KOPT-K1 (cell line): ENCODE data around the gene PCDHA10.
"Not testable (repeated sequence)": the region's sequence is repeated elsewhere in the genome, so short reads cannot be mapped to it uniquely, and the experiment has no call there.

Experiments
- H3K27ac ChIP-seq: fragments of 200-600 bp; sonication (generic); 2 replicates; pipeline ENCODE4 v1.5.1; 2016; ENCODE audit warnings: antibody characterized with exemption, mild to moderate bottlenecking, low read depth, low read length; ENCODE audit not compliant: poor library complexity, severe bottlenecking
- H3K36me3 ChIP-seq: fragments of 200-600 bp; sonication (generic); 2 replicates; pipeline ENCODE4 v1.5.1; 2017; ENCODE audit warnings: antibody characterized with exemption, mild to moderate bottlenecking, low read length, moderate library complexity; ENCODE audit not compliant: insufficient read depth
- H3K9me3 ChIP-seq: fragments of 200-600 bp; sonication (generic); 2 replicates; pipeline ENCODE4 v1.5.1; 2017; ENCODE audit warnings: antibody characterized with exemption, low read length, mild to moderate bottlenecking; ENCODE audit not compliant: insufficient read depth, poor library complexity, severe bottlenecking

The PCDHA10 gene

DNA sequence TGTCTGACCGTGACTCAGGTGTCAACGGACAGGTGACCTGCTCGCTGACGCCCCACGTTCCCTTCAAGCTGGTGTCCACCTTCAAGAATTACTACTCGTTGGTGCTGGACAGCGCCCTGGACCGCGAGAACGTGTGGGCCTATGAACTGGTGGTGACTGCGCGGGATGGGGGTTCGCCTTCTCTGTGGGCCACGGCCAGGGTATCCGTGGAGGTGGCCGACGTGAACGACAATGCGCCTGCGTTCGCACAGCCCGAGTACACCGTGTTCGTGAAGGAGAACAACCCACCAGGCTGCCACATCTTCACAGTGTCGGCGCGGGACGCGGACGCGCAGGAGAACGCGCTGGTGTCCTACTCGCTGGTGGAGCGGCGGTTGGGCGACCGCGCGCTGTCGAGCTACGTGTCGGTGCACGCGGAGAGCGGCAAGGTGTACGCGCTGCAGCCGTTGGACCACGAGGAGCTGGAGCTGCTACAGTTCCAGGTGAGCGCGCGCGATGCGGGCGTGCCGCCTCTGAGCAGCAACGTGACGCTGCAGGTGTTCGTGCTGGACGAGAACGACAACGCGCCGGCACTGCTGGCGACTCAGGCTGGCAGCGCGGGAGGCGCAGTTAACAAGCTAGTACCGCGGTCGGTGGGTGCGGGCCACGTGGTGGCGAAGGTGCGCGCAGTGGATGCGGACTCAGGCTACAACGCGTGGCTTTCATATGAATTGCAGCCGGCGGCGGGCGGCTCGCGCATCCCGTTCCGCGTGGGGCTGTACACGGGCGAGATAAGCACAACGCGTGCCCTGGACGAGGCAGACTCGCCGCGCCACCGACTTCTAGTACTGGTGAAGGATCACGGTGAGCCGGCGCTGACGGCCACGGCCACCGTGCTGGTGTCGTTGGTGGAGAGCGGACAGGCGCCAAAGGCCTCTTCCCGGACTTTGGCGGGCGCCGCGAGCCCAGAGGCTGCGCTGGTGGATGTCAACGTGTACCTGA, 14.8 kb downstream of the PCDHA10 start:
- no peaks in the 10 kb centered on the region for H3K9me3 ChIP-seq

DNA sequence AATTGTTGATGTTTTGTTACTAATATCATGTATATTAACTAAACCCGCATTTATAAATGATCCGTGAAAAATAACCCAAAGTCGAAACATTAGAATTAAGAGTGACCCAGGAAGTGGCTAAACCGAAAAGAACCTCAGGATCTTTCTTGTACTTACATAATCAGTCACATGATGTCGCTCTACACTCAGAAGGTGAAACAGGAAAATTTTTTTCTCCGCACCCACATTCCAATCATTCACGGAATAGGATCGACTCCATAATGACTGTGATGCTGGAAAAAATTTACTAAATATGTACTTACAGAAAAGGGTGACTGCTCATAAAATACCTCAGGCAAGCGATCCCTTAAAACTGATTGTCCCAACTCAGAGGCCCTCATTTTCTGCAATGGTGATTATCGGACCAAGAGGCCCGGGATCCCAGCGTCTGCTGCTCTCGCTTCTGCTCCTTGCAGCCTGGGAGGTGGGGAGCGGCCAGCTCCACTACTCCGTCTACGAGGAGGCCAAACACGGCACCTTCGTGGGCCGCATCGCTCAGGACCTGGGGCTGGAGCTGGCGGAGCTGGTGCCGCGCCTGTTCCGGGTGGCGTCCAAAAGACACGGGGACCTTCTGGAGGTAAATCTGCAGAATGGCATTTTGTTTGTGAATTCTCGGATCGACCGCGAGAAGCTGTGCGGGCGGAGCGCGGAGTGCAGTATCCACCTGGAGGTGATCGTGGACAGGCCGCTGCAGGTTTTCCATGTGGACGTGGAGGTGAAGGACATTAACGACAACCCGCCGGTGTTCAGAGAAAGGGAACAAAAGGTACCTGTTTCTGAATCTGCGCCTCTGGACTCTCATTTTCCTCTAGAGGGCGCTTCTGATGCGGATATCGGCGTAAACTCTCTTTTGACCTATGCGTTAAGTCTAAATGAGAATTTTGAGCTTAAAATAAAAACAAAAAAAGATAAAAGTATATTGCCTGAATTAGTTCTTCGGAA, 19.7 kb downstream of the PCDHA10 start, which contains the start of gene PCDHA12:
TSS of gene PCDHA12 (plus strand) at position 224 of the 981 bp plus-strand sequence. CDS start at position 389, 165 bp downstream.
- Histone ChIP-seq H3K36me3 (no peaks in the 10 kb centered on the region), H3K9me3 (no peaks in the 10 kb centered on the region), H3K27ac (no peak within 1 kb of the TSS)

More for the DNA sequence above, 14.8 kb downstream of the PCDHA10 start:
- Histone ChIP-seq H3K27ac (no peak overlapping the region), H3K36me3 (no peaks in the 10 kb centered on the region)

DNA sequence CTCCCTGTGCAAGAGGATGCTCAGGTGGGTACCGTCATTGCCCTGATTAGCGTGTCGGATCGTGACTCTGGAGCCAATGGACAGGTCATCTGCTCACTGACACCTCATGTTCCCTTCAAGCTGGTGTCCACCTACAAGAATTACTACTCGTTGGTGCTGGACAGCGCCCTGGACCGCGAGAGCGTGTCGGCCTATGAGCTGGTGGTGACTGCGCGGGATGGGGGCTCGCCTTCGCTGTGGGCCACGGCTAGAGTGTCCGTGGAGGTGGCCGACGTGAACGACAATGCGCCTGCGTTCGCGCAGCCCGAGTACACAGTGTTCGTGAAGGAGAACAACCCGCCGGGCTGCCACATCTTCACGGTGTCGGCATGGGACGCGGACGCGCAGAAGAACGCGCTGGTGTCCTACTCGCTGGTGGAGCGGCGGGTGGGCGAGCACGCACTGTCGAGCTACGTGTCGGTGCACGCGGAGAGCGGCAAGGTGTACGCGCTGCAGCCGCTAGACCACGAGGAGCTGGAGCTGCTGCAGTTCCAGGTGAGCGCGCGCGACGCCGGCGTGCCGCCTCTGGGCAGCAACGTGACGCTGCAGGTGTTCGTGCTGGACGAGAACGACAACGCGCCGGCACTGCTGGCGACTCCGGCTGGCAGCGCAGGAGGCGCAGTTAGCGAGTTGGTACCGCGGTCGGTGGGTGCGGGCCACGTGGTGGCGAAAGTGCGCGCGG, 21.0 kb downstream of the PCDHA10 start:
- H3K36me3 ChIP-seq, H3K9me3 ChIP-seq, H3K27ac ChIP-seq: not testable (repeated sequence)

DNA sequence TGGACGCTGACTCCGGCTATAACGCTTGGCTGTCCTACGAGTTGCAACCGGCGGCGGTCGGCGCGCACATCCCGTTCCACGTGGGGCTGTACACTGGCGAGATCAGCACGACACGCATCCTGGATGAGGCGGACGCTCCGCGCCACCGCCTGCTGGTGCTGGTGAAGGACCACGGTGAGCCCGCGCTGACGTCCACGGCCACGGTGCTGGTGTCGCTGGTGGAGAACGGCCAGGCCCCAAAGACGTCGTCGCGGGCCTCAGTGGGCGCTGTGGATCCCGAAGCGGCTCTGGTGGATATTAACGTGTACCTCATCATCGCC, 21.5 kb downstream of the PCDHA10 start:
- Histone ChIP-seq H3K27ac (no peak overlapping the region), H3K36me3 (no peaks in the 10 kb centered on the region), H3K9me3 (no peaks in the 10 kb centered on the region)

DNA sequence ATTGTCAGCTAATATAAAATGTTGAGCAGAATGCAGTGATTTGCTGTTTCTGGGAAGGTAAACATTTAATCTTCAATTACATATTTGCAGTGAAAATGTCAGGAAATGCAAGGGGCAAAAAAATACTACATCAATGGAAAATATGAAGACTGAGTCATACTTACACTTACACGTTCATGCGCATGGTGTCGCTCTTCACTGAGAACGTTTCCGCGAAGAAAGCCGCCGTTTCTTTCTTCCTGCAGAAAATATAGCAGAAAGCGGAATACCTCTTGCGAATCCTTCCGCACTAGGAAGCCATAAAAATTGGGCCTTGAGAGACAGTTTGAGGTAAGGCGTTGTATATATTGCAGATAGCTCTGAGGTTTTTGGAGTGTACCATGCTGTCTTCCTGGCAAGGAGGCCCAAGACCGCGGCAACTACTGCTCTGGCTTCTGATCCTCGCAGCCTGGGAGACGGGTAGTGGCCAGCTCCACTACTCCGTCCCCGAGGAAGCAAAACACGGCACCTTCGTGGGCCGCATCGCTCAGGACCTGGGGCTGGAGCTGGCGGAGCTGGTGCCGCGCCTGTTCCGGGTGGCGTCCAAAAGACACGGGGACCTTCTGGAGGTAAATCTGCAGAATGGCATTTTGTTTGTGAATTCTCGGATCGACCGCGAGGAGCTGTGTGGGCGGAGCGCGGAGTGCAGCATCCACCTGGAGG, 26.3 kb downstream of the PCDHA10 start, which contains the start of gene PCDHA13:
TSS of gene PCDHA13 (plus strand) at position 236 of the 702 bp plus-strand sequence. CDS start at position 381, 145 bp downstream.
- Histone ChIP-seq H3K9me3 (no peaks in the 10 kb centered on the region), H3K36me3 (no peaks in the 10 kb centered on the region), H3K27ac (no peak within 1 kb of the TSS)

DNA sequence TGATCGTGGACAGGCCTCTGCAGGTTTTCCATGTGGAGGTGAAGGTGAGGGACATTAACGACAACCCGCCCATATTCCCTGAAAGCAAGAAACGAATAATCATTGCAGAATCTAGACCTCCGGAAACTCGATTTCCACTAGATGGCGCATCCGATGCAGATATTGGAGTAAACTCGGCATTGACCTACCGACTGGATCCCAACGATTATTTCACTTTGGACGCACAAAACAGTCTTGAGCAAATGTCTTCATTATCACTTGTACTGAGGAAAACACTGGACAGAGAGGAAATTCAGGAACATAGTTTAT, 26.8 kb downstream of the PCDHA10 start:
- H3K9me3 ChIP-seq, result no peaks in the 10 kb centered on the region
- no peaks in the 10 kb centered on the region for H3K36me3 ChIP-seq
- H3K27ac ChIP-seq, result no peak overlapping the region

DNA sequence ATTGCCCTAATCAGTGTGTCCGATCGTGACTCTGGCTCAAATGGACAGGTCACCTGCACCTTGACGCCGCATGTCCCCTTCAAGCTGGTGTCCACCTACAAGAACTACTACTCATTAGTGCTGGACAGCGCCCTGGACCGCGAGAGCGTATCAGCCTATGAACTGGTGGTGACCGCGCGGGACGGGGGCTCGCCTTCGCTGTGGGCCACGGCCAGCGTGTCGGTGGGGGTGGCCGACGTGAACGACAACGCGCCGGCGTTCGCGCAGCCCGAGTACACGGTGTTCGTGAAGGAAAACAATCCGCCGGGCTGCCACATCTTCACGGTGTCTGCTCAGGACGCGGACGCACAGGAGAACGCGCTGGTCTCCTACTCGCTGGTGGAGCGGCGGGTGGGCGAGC, 27.7 kb downstream of the PCDHA10 start:
- H3K27ac ChIP-seq, result no peak overlapping the region
- no peaks in the 10 kb centered on the region for H3K9me3 ChIP-seq
- H3K36me3 ChIP-seq, result no peaks in the 10 kb centered on the region

DNA sequence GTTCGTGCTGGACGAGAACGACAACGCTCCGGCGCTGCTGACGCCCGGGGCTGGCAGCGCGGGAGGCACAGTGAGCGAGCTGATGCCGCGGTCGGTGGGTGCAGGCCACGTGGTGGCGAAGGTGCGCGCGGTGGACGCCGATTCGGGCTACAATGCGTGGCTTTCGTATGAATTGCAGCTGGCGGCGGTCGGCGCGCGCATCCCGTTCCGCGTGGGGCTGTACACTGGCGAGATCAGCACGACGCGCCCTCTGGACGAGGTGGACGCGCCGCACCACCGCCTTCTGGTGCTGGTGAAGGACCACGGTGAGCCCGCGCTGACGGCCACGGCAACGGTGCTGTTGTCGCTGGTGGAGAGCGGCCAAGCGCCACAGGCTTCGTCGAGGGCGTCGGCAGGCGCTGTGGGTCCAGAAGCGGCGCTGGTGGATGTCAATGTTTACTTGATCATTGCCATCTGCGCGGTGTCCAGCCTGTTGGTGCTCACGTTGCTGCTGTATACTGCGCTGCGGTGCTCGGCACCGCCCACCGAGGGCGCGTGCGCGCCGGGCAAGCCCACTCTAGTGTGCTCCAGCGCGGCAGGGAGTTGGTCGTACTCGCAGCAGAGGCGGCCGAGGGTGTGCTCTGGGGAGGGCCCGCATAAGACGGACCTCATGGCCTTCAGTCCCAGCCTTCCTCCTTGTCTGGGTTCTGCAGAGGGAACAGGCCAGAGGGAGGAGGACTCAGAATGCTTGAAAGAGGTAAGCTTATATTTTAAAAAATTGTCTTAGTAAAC, 28.4 kb downstream of the PCDHA10 start:
- Histone ChIP-seq H3K36me3 (no peaks in the 10 kb centered on the region), H3K27ac (no peak overlapping the region), H3K9me3 (no peaks in the 10 kb centered on the region)

DNA sequence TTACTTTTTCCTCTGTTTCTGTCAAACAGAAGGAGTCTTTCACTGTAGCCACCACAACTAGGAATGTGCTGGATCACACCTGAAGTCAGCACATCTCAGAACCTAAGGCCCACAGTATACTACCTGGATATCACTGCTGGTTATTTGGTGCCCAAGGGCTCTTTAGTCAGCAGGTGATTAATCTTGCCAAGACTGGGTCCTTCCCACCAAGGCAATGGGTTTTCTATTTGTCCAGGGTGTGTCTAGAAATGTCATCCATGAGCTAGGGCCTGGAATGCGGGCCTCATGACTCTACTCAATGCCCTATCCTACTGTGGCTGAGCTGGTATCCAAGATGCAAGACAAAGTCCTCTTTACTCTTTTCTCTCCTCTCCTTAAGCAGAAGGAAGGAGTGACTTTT, 60.6 kb downstream of the PCDHA10 start:
- no peak overlapping the region for H3K27ac ChIP-seq
- H3K9me3 ChIP-seq, result no peaks in the 10 kb centered on the region
- no peaks in the 10 kb centered on the region for H3K36me3 ChIP-seq
